Measurements from ENCODE around the gene POLR1A.

Gene POLR1A

GRCh38 chr2:86011449-86011941 is 94.2 kb downstream of the POLR1A start:
- Histone ChIP-seq H3K4me1 (ENCODE audit: control insufficient read depth in 1 of 2, insufficient read depth in 1 of 2, low read depth in 1 of 2, low read length in 1 of 2) (peaks cover 2 to 3% of the 10 kb centered on the region in 2 experiments), H3K36me3 (no peaks in the 10 kb centered on the region), H3K27ac (no peak overlapping the region), H3K27me3 (no peaks in the 10 kb centered on the region), H3K4me3 (ENCODE audit: low read depth in 1 of 2, low read length in 1 of 2) (no peak overlapping the region), H3K9me3 (no peaks in the 10 kb centered on the region)
- TF ChIP-seq CTCF (IDR thresholded peaks at IDR 0.05) = no peak

GRCh38 chr2:86010083-86010482 is 95.6 kb downstream of the POLR1A start:
- no peaks in the 10 kb centered on the region for H3K27me3 ChIP-seq
- no peaks in the 10 kb centered on the region for H3K9me3 ChIP-seq
- H3K36me3 ChIP-seq = no peaks in the 10 kb centered on the region
- no peak overlapping the region for H3K27ac ChIP-seq
- H3K4me3 ChIP-seq (ENCODE audit: low read depth in 1 of 2, low read length in 1 of 2) = no peak overlapping the region
- no peaks in the 10 kb centered on the region for H3K4me1 ChIP-seq (ENCODE audit: control insufficient read depth in 1 of 2, insufficient read depth in 1 of 2, low read depth in 1 of 2, low read length in 1 of 2)
- no peak for TF ChIP-seq CTCF (IDR thresholded peaks at IDR 0.05)

GRCh38 chr2:86006524-86006923 is 99.2 kb downstream of the POLR1A start:
- Histone ChIP-seq H3K9me3 (no peaks in the 10 kb centered on the region), H3K4me1 (ENCODE audit: control insufficient read depth in 1 of 2, insufficient read depth in 1 of 2, low read depth in 1 of 2, low read length in 1 of 2) (no peaks in the 10 kb centered on the region), H3K27ac (no peak overlapping the region), H3K27me3 (no peaks in the 10 kb centered on the region), H3K36me3 (no peaks in the 10 kb centered on the region), H3K4me3 (ENCODE audit: low read depth in 1 of 2, low read length in 1 of 2) (no peak overlapping the region)
- TF ChIP-seq CTCF (IDR thresholded peaks at IDR 0.05) = no peak

- Histone ChIP-seq H3K4me1 (ENCODE audit: control insufficient read depth in 1 of 2, insufficient read depth in 1 of 2, low read depth in 1 of 2, low read length in 1 of 2) (peaks cover 14 to 15% of the 10 kb centered on the region in 2 experiments), H3K4me3 (ENCODE audit: low read depth in 1 of 2, low read length in 1 of 2) (no peak overlapping the region), H3K9me3 (no peaks in the 10 kb centered on the region), H3K36me3 (no peaks in the 10 kb centered on the region), H3K27me3 (no peaks in the 10 kb centered on the region), H3K27ac (no peak overlapping the region)
- no peak for TF ChIP-seq CTCF (IDR thresholded peaks at IDR 0.05)
Measured at GRCh38 chr2:86003967-86004366, 101.7 kb downstream of the POLR1A start.

- peaks cover 21 to 22% of the 10 kb centered on the region in 2 experiments for H3K4me1 ChIP-seq (ENCODE audit: control insufficient read depth in 1 of 2, insufficient read depth in 1 of 2, low read depth in 1 of 2, low read length in 1 of 2)
- no peaks in the 10 kb centered on the region for H3K9me3 ChIP-seq
- TF ChIP-seq CTCF (IDR thresholded peaks at IDR 0.05) = no peak
Measured at GRCh38 chr2:86003104-86003503, 102.6 kb downstream of the POLR1A start.

GRCh38 chr2:86002375-86002774 is 103.3 kb downstream of the POLR1A start:
- Histone ChIP-seq H3K27ac (no peak overlapping the region), H3K4me1 (ENCODE audit: control insufficient read depth in 1 of 2, insufficient read depth in 1 of 2, low read depth in 1 of 2, low read length in 1 of 2) (peaks cover 21 to 22% of the 10 kb centered on the region in 2 experiments), H3K36me3 (no peaks in the 10 kb centered on the region), H3K9me3 (no peaks in the 10 kb centered on the region), H3K4me3 (ENCODE audit: low read depth in 1 of 2, low read length in 1 of 2) (no peak overlapping the region), H3K27me3 (no peaks in the 10 kb centered on the region)
- TF ChIP-seq CTCF (IDR thresholded peaks at IDR 0.05) = no peak

More at GRCh38 chr2:86003104-86003503, 102.6 kb downstream of the POLR1A start:
- Histone ChIP-seq H3K27ac (no peak overlapping the region), H3K36me3 (no peaks in the 10 kb centered on the region), H3K27me3 (no peaks in the 10 kb centered on the region), H3K4me3 (ENCODE audit: low read depth in 1 of 2, low read length in 1 of 2) (no peak overlapping the region)
